NB4 (cell line): Measurements from ENCODE around the gene ORAI3.

Source experiments
- POLR2A ChIP-seq: IDR thresholded peaks from 2 replicates; pipeline ENCODE4 v1.6.1; 2011; ENCODE audit warnings: mild to moderate bottlenecking; ENCODE audit not compliant: insufficient read length; ENCODE audit errors: extremely low read depth
- TF ChIP-seq, protein P1 (sequence below): IDR thresholded peaks from one replicate; pipeline ENCODE4 v1.5.1; 2012; ENCODE audit warnings: low read depth, low read length

DNA sequence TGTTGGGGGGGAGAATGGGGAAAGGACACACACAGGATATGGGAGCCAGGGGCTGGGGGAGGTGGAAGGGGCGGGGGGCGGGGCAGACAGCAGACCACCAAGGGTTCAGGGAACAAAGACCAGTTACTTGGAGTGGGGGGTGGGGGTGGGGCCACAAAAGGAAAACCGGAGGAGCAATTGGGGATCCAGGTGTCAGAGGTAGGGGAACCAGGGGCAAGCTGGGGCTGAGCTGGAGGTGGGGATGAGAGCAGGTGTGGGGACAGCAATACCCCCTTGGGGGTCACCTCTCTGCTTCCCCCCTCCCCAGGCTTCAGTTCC lies 1.4 kb upstream of the ORAI3 start:
- no peak for TF ChIP-seq POLR2A
- TF ChIP-seq, protein P1, sequence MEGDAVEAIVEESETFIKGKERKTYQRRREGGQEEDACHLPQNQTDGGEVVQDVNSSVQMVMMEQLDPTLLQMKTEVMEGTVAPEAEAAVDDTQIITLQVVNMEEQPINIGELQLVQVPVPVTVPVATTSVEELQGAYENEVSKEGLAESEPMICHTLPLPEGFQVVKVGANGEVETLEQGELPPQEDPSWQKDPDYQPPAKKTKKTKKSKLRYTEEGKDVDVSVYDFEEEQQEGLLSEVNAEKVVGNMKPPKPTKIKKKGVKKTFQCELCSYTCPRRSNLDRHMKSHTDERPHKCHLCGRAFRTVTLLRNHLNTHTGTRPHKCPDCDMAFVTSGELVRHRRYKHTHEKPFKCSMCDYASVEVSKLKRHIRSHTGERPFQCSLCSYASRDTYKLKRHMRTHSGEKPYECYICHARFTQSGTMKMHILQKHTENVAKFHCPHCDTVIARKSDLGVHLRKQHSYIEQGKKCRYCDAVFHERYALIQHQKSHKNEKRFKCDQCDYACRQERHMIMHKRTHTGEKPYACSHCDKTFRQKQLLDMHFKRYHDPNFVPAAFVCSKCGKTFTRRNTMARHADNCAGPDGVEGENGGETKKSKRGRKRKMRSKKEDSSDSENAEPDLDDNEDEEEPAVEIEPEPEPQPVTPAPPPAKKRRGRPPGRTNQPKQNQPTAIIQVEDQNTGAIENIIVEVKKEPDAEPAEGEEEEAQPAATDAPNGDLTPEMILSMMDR, result no peak
